ENCODE results near the gene VPS13D.

- TF ChIP-seq CTCF (conservative IDR thresholded peaks at IDR 0.05; ENCODE audit: low read depth in 2 of 2), result no peak
- TF ChIP-seq REST (IDR thresholded peaks at IDR 0.05; ENCODE audit: unreplicated experiment), result no peak
- no peak for TF ChIP-seq EZH2 (IDR thresholded peaks at IDR 0.05; ENCODE audit: low read depth, unreplicated experiment)
- no peak for TF ChIP-seq EZH2phosphoT487 (IDR thresholded peaks at IDR 0.05; ENCODE audit: unreplicated experiment)
- no peak for TF ChIP-seq STAT1 (IDR thresholded peaks at IDR 0.05; ENCODE audit: unreplicated experiment)
- TF ChIP-seq POLR2AphosphoS5 (IDR thresholded peaks at IDR 0.05; ENCODE audit: low read depth), result no peak
- no peak for TF ChIP-seq ZNF114 (CRISPR knock-in tag; IDR thresholded peaks at IDR 0.05)
These were observed 261.8 kb downstream of the VPS13D start for GRCh38 chr1:12491656-12492055.

Measured in GM23338 (cell line).